AG20443 (cell line): Measurements from ENCODE around the gene MON1A.
"Not testable (repeated sequence)": the region's sequence is repeated elsewhere in the genome, so short reads cannot be mapped to it uniquely, and the experiment has no call there.

Source experiments
- DNase-seq: peaks from one replicate; pipeline ENCODE4 v3.0.0; 2012; ENCODE audit warnings: low spot score, mixed read lengths

The MON1A gene

GRCh38 chr3:49929291-49930167, at the start of gene MON1A:
MON1A (minus strand) TSS chr3:49929811; CDS start chr3:49913346, 16,465 bp downstream.
- DNase-seq, result peak; percentile 94

GRCh38 chr3:49976942-49977341, 47.3 kb upstream of the MON1A start:
- DNase-seq, result no peak

GRCh38 chr3:49972656-49973055, 43.0 kb upstream of the MON1A start:
- DNase-seq, result no peak

- DNase-seq, result no peak
These were observed 38.7 kb upstream of the MON1A start for GRCh38 chr3:49968346-49968745.

- DNase-seq, result no peak
These were observed 37.7 kb upstream of the MON1A start for GRCh38 chr3:49967291-49967690.

GRCh38 chr3:49966233-49966942, 36.8 kb upstream of the MON1A start:
- no peak for DNase-seq

GRCh38 chr3:49955636-49956035, 26.0 kb upstream of the MON1A start:
- no peak for DNase-seq

- no peak for DNase-seq
These were observed 23.3 kb upstream of the MON1A start for GRCh38 chr3:49952924-49953323.

- no peak for DNase-seq
These were observed 13.0 kb upstream of the MON1A start for GRCh38 chr3:49942651-49943050.

- DNase-seq, result no peak
These were observed 11.1 kb upstream of the MON1A start for GRCh38 chr3:49940667-49941249.

- DNase-seq, result peak; percentile 98
These were observed 10.5 kb upstream of the MON1A start, which contains the start of gene RBM6 for GRCh38 chr3:49939858-49940666. RBM6 (plus strand) TSS chr3:49940150; CDS start chr3:49962642, 22,492 bp downstream.

- DNase-seq, result no peak
These were observed 7.5 kb upstream of the MON1A start for GRCh38 chr3:49937090-49937489.

GRCh38 chr3:49932281-49932680, 2.7 kb upstream of the MON1A start:
- not testable (repeated sequence) for DNase-seq

GRCh38 chr3:49930922-49931321, 1.3 kb upstream of the MON1A start:
- no peak for DNase-seq

- DNase-seq, result no peak
These were observed 618 bp upstream of the MON1A start for GRCh38 chr3:49930168-49930690.

GRCh38 chr3:49928481-49929017, 1.1 kb downstream of the MON1A start:
- DNase-seq, result no peak

- no peak for DNase-seq
These were observed 1.8 kb downstream of the MON1A start for GRCh38 chr3:49927798-49928197.

- DNase-seq, result no peak
These were observed 3.4 kb downstream of the MON1A start for GRCh38 chr3:49926117-49926728.

- no peak for DNase-seq
These were observed 4.1 kb downstream of the MON1A start for GRCh38 chr3:49925485-49925884.

GRCh38 chr3:49924683-49925082, 4.9 kb downstream of the MON1A start:
- peak; percentile 53 for DNase-seq
